HG03159 (cell line): Measurements from ENCODE around the gene DHRSX.
"Not testable (repeated sequence)": the region's sequence is repeated elsewhere in the genome, so short reads cannot be mapped to it uniquely, and the experiment has no call there.

ENCODE experiments used
- ATAC-seq: cut with Tn5 transposase; IDR thresholded peaks from one replicate; pipeline ENCODE4 v1.9.1; 2021; ENCODE audit warnings: mild to moderate bottlenecking, moderate library complexity; ENCODE audit not compliant: unreplicated experiment

Gene DHRSX

GRCh38 chrX:2283111-2283859 lies 217.5 kb downstream of the DHRSX start:
- no peak for ATAC-seq

DNA sequence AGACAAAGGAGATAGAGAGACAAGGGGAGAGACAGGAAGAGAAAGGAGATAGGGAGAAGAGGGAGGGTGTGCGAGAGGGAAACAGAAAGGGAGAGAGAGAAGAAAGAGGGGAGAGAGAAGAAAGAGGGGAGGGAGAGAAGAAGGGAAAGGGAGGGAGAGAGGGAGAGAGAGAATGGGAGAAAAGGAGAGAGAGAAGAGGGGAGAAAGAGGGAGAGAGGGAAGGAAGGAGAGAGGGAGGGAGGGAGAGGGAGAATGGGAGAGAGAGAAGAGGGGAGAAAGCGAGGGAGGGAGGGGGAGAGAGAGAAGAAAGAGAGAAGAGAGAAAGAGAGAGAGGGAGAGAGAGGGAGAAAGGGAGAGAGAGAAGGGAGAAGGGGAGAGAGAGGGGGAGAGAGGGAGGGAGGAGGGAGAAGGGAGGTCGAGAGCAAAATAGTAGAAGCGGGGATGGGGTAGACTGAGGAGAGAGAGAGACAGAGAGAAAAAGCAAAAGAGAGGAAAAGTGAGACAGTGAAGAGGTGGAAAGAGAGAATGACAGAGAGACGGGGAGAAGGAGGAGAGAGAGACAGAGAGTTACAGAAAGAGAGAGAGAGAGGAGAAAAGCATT lies 218.2 kb downstream of the DHRSX start:
- ATAC-seq: no peak

DNA sequence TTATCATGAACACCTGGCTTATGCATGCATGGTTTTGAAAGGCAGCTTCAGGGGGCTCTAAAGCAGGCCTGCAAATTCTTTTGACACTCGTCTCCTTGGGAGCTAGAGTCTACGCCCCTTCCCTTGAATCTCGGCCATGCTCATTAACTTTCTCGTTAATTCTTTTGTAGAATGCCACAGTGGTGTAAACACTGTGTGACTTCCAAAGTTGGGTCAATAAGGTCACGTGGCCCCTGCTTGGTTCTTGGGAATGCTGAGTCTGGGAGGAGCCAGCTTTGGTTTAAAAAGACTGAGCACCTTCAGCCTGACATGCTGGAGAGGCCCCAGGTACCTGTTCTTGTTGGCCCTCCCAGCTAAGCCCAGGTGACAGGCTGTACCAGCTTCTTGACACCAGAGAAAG lies 228.4 kb downstream of the DHRSX start:
- no peak for ATAC-seq

DNA sequence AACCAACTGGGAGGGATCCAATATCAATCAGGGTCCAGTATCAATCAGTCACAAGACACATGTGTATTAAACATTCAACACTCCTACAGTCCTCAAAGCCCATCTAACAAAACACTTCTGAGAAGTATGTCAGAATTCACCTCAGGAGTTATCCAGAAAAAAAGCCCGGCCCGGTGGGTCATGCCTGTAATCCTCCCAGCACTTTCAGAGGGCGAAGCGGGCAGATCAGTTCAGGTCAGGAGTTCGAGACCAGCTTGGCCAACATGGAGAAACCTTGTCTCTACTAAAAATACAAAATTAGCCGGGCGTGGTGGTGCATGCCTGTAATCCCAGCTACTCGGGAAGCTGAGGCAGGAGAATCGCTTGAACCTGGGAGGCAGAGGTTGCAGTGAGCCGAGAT lies 229.2 kb downstream of the DHRSX start:
- ATAC-seq: not testable (repeated sequence)

- ATAC-seq: not testable (repeated sequence)
These were observed 230.0 kb downstream of the DHRSX start for GRCh38 chrX:2270783-2271182.

DNA sequence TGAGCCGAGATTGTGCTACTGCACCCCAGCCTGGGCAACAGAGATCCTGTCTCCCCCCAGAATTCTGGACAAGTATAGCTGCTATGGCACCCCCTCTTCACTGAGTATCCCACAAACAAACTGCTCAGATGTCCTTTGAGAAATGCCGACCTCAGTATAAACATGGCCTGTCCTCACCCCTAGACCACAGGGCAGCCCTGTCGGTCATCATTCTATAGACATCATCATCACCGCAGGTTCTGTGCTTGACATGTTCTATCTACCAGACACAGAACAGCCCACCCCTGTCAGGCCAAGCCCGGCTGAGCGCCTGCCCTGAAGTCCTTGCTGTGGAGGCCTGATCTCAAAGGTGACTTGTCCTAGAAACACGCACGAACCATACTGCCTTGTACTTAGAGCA lies 232.9 kb downstream of the DHRSX start:
- ATAC-seq: no peak

GRCh38 chrX:2266445-2267349 lies 234.1 kb downstream of the DHRSX start:
- no peak for ATAC-seq

GRCh38 chrX:2265658-2266444 lies 234.9 kb downstream of the DHRSX start:
- ATAC-seq: not testable (repeated sequence)

DNA sequence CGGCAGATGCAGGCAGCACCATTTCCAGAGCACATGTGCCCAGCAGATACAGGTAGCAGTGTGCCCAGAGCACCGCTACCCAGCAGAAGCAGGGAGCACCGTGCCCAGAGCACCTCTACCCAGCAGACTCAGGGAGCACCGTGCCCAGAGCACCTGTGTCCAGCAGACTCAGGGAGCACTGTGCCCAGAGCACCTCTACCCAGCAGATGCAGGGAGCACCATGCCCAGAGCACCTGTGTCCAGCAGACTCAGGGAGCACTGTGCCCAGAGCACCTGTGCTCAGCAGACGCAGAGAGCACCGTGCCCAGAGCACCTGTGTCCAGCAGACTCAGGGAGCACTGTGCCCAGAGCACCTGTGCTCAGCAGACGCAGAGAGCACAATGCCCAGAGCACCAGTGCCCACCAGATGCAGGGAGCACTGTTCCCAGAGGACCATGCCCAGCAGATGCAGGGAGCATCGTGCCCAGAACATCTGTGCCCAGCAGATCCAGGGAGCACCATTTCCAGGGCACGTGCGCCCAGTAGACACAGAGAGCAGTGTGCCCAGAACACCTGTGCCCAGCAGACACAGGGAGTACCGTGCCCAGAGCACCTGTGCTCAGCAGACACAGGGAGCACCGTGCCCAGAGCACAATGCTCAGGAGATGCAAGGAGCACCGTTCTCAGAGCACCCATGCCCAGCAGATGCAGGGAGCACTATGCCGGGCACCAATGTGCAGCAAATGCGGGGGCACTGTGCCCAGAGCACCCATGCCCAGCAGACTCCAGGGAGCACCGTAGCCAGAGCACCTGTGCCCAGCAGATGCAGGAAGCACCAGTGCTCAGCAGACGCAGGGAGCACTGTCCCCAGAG lies 236.4 kb downstream of the DHRSX start:
- no peak for ATAC-seq

GRCh38 chrX:2263203-2263602 lies 237.6 kb downstream of the DHRSX start:
- no peak for ATAC-seq

DNA sequence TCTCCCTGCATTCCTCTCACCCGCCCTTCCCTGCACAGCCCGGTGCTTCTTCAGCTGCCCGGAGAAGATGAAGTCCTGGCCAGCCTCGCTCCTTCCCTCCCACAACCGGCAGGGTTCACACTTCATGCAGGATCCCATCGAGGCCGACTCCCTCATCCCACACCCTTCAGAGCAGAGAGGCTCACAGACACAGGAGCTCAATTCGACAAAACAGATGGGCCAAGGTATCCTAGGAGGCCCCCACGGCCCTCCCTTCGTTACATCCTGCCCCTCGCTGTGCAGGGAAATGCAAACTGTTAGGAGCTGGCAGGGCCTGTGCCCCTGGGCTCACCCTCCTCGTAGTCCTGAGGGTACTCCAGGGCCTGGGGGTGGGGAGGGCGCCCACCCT lies 238.1 kb downstream of the DHRSX start:
- no peak for ATAC-seq

DNA sequence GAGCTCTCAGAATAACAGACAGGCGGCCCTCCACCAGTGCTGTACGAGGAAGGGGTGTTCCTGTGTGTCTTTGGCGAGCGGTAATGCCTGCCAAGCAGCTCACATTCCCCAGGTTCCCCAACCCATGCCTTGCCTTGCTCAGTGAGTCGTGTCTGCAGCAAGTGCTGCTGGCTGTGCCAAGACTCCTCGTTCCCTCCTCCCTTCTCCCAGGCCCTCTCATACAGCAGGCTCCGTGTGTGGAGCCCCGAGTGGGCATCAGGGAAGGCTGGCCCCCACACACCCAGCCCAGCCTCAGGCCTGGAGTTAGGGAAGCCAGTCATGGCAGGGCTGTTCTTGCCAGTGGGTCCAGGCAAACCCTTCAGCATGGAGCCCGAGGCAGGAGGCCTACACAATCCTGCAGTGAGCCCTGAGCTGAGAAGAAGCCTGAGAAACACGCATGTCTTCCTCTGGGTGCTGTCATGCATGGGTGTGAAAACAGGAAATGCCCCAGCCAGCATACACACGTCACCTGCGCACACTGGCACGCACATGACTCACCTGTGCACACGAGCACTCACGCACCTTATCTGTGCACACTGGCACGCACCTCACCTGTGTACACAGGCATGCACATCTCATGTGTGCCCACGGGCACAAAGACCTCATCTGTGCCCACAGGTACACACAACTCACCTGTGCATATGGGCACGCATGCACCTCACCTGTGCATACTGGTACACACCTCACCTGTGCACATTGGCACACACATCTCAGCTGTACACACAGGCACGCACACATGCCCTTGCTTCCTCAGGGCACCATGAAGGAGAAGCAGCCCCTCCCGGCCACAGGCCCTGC lies 238.7 kb downstream of the DHRSX start:
- no peak for ATAC-seq

DNA sequence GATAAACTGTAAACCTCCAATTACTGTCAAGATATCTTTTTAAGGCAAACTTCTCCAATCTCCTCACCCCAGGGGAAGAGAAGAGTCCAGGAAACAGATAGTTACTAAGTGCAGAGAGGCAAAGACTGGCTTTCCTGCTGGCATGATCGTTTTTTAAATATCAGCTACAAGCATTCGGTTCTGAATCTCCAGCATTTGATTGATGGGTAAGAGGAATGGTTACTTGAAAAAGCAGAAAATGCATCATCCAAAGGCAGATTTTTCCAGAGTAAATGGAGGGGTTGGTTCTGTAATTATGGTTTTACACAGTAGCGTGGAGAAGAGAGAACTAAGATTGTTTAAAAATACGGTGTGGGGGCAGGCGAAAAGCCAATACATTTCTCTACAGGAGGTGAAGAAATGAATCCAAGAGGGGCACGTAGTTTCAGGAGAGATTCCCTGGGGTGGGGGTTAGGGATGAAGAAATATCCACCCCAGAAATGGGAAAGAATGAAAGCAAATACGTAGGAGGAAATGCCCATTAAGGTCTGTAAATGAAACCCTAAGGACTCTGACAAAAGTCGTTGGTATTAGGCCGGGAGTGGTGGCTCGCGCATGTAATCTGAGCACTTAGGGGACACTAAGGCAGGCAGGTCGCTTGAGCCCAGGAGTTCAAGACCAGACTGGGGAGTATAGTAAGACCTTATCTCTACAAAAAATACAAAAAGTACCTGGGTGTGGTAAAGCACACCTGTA lies 248.3 kb downstream of the DHRSX start:
- no peak for ATAC-seq

GRCh38 chrX:2251211-2251610 lies 249.6 kb downstream of the DHRSX start:
- no peak for ATAC-seq

DNA sequence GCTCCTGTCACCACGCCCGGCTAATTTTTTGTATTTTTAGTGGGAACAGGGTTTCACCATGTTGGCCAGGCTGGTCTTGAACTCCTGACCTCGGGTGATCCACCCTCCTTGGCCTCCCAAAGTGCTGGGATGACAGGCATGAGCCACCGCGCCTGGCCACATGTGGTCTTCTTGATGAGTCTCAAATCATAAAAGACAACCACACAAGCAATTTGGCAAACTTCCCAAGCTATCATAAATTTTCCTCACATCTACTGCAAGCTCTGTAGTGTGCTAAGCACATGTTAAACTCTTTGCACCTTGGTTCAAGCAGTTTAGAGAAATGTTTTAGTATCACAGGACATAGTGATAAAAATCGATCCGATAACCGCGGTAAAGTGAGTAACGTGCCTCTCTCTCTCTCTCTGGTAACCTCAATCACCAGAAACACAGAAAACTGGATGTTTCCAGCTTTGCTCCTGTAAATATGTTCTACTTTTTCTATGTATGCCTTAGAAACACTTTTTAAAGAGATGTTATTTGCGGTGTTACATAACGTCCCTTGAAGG lies 256.8 kb downstream of the DHRSX start:
- ATAC-seq: no peak

GRCh38 chrX:2242980-2243379 lies 257.8 kb downstream of the DHRSX start:
- no peak for ATAC-seq

GRCh38 chrX:2242326-2242725 lies 258.4 kb downstream of the DHRSX start:
- no peak for ATAC-seq

GRCh38 chrX:2241496-2241895 lies 259.3 kb downstream of the DHRSX start:
- not testable (repeated sequence) for ATAC-seq
